HUES6 (cell line): Measurements from ENCODE around the gene SLC26A11.

Experiments
- H3K27ac ChIP-seq: 2 replicates; pipeline ENCODE4 v1.7.0; 2013; ENCODE audit warnings: low read depth, mild to moderate bottlenecking, low read length, inconsistent platforms
- H3K27me3 ChIP-seq: 2 replicates; pipeline ENCODE4 v1.6.1; 2013; ENCODE audit warnings: low read length; ENCODE audit not compliant: control insufficient read depth, insufficient read depth
- H3K36me3 ChIP-seq: 2 replicates; pipeline ENCODE4 v1.6.1; 2013; ENCODE audit warnings: low read length; ENCODE audit not compliant: control insufficient read depth, insufficient read depth
- H3K4me1 ChIP-seq: 2 replicates; pipeline ENCODE4 v1.6.1; 2013; ENCODE audit warnings: low read length; ENCODE audit not compliant: control insufficient read depth, insufficient read depth
- H3K4me3 ChIP-seq: 2 replicates; pipeline ENCODE4 v1.5.1; 2013; ENCODE audit warnings: low read depth, low read length
- H3K9ac ChIP-seq: one replicate; pipeline ENCODE4 v1.6.1; 2013; ENCODE audit warnings: mild to moderate bottlenecking, low read length
- H3K9me3 ChIP-seq: 2 replicates; pipeline ENCODE4 v1.6.1; 2013; ENCODE audit warnings: low read depth, low read length; ENCODE audit not compliant: control insufficient read depth, insufficient read depth

The SLC26A11 gene

GRCh38 chr17:80244871-80245509, 24.8 kb downstream of the SLC26A11 start:
- no peaks in the 10 kb centered on the region for H3K27me3 ChIP-seq
- H3K4me1 ChIP-seq, result no peaks in the 10 kb centered on the region
- H3K27ac ChIP-seq, result no peak overlapping the region
- no peaks in the 10 kb centered on the region for H3K9me3 ChIP-seq
- no peak overlapping the region for H3K4me3 ChIP-seq
- no peak overlapping the region for H3K9ac ChIP-seq
- H3K36me3 ChIP-seq, result peaks cover 60% of the 10 kb centered on the region

DNA sequence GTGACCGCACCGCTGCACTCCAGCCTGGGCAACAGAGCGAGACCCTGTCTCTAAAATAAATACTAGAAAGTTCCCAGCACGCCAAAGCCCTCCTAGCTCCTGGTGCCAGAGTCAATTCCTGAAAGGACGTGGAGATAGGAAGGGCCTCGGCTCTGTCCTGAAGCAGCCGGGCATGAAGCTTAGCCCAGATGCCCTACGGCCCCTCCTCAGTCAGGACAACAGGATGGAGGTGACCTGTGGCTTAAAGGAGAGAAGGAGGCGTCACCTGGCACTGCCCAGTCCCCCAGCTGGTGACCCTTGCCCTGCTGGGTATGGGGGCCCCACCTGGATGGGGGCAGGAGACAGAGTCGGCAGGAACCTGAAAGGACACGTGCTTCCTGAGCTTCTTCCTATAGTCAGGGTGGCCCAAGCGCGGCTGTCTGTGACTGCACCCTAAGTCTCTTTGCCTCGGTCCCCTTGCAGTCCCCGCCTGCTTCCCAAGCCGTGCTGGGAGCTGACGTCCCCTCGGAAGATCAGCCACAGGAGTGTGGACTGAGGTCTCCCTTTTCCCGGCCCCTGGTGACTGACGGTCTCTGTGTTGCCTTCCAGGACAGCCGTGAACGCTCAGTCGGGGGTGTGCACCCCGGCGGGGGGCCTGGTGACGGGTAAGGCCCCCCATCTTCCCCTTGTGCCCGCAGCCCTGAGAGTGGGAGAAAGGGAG, 25.5 kb downstream of the SLC26A11 start:
- Histone ChIP-seq H3K27ac (no peak overlapping the region), H3K4me3 (no peak overlapping the region), H3K4me1 (no peaks in the 10 kb centered on the region), H3K9ac (no peak overlapping the region), H3K27me3 (no peaks in the 10 kb centered on the region), H3K36me3 (peaks cover 60% of the 10 kb centered on the region), H3K9me3 (no peaks in the 10 kb centered on the region)

GRCh38 chr17:80246266-80246681, 26.0 kb downstream of the SLC26A11 start:
- Histone ChIP-seq H3K27ac (no peak overlapping the region), H3K9ac (no peak overlapping the region), H3K4me1 (no peaks in the 10 kb centered on the region), H3K9me3 (no peaks in the 10 kb centered on the region), H3K36me3 (peaks cover 55% of the 10 kb centered on the region), H3K4me3 (no peak overlapping the region), H3K27me3 (no peaks in the 10 kb centered on the region)

DNA sequence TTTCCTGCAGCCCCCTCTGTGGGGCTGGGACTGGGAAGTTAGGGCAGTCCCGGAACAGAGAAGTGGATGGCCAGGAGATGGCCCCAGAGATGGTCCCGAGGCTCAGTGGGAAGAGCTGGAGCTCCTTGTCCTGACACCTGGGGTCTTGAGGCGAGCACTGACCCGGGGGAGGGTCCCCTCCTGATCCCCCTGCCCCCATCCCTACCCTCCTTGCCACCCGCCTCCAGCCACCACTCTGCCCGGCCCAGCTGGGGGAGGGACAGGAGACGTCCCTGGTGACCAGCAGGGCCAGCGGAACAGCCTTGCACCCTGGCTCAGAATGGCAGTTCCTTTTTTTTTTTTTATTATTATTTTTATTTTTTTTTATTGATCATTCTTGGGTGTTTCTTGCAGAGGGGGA, 26.5 kb downstream of the SLC26A11 start:
- H3K4me1 ChIP-seq, result no peaks in the 10 kb centered on the region
- no peak overlapping the region for H3K9ac ChIP-seq
- H3K27ac ChIP-seq, result no peak overlapping the region
- H3K9me3 ChIP-seq, result no peaks in the 10 kb centered on the region
- no peaks in the 10 kb centered on the region for H3K27me3 ChIP-seq
- H3K36me3 ChIP-seq, result peaks cover 51% of the 10 kb centered on the region
- H3K4me3 ChIP-seq, result no peak overlapping the region

GRCh38 chr17:80247561-80247960, 27.3 kb downstream of the SLC26A11 start:
- Histone ChIP-seq H3K4me1 (no peaks in the 10 kb centered on the region), H3K27me3 (no peaks in the 10 kb centered on the region), H3K9ac (no peak overlapping the region), H3K27ac (0 out of 2 replicates have a peak overlapping the region, but pooled peaks have one; percentile 26), H3K36me3 (peaks cover 52% of the 10 kb centered on the region), H3K9me3 (no peaks in the 10 kb centered on the region), H3K4me3 (no peak overlapping the region)

GRCh38 chr17:80248001-80248893, 28.0 kb downstream of the SLC26A11 start:
- no peaks in the 10 kb centered on the region for H3K9me3 ChIP-seq
- no peak overlapping the region for H3K9ac ChIP-seq
- H3K4me1 ChIP-seq, result no peaks in the 10 kb centered on the region
- peaks cover 52% of the 10 kb centered on the region for H3K36me3 ChIP-seq
- 0 out of 2 replicates have a peak overlapping the region, but pooled peaks have one; percentile 26 for H3K27ac ChIP-seq
- H3K4me3 ChIP-seq, result no peak overlapping the region
- H3K27me3 ChIP-seq, result no peaks in the 10 kb centered on the region

DNA sequence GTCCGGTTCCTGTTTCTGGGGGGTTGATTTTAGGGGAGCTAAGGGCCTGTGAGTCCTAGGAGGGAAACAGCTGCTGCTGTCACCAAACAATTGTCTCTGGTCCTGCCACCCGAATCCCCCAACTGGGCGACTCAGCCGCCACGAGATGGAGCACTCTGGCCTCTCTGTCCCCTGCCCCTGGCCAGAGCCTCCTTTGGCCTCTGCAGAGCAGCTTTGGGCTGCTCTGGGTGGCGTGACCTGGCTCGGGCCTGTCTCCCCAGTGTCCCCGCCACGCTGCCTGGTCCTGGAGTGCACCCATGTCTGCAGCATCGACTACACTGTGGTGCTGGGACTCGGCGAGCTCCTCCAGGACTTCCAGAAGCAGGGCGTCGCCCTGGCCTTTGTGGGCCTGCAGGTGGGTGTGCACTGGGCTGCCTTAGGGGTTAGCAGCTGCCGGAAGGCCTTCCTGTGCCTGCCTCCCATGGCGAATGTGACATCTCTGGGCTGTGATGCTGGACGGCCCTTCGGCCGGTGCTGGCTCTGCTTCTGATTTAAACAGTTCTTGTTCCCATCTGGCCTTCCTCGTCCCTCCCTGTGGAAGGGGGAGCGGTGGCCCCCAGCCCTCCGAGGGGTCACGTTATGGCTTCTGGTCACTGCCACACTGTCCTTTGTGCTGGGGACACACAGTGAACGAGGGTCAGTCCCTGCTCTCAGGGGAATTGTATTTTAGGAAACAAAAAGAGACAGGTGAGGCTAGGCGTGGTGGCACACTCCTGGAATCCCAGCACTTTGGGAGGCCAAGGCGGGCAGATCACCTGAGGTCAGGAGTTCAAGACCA, 28.9 kb downstream of the SLC26A11 start:
- Histone ChIP-seq H3K9ac (no peak overlapping the region), H3K36me3 (peaks cover 44% of the 10 kb centered on the region), H3K4me1 (no peaks in the 10 kb centered on the region), H3K27ac (no peak overlapping the region), H3K4me3 (no peak overlapping the region), H3K27me3 (no peaks in the 10 kb centered on the region), H3K9me3 (no peaks in the 10 kb centered on the region)

- peaks cover 3% of the 10 kb centered on the region; the same call in 1 of the 2 replicates for H3K4me1 ChIP-seq
- H3K9me3 ChIP-seq, result no peaks in the 10 kb centered on the region
- H3K27ac ChIP-seq, result no peak overlapping the region
- H3K9ac ChIP-seq, result no peak overlapping the region
- H3K27me3 ChIP-seq, result no peaks in the 10 kb centered on the region
- peaks cover 23% of the 10 kb centered on the region for H3K36me3 ChIP-seq
- H3K4me3 ChIP-seq, result no peak overlapping the region
Observed at GRCh38 chr17:80251966-80252365, 31.7 kb downstream of the SLC26A11 start.

- H3K36me3 ChIP-seq, result peaks cover 17% of the 10 kb centered on the region
- H3K4me1 ChIP-seq, result peaks cover 10% of the 10 kb centered on the region; the same call in 1 of the 2 replicates
- H3K27me3 ChIP-seq, result no peaks in the 10 kb centered on the region
- H3K9ac ChIP-seq, result no peak overlapping the region
- no peaks in the 10 kb centered on the region for H3K9me3 ChIP-seq
- no peak overlapping the region for H3K4me3 ChIP-seq
- H3K27ac ChIP-seq, result no peak overlapping the region
Observed at GRCh38 chr17:80252871-80253270, 32.6 kb downstream of the SLC26A11 start.

DNA sequence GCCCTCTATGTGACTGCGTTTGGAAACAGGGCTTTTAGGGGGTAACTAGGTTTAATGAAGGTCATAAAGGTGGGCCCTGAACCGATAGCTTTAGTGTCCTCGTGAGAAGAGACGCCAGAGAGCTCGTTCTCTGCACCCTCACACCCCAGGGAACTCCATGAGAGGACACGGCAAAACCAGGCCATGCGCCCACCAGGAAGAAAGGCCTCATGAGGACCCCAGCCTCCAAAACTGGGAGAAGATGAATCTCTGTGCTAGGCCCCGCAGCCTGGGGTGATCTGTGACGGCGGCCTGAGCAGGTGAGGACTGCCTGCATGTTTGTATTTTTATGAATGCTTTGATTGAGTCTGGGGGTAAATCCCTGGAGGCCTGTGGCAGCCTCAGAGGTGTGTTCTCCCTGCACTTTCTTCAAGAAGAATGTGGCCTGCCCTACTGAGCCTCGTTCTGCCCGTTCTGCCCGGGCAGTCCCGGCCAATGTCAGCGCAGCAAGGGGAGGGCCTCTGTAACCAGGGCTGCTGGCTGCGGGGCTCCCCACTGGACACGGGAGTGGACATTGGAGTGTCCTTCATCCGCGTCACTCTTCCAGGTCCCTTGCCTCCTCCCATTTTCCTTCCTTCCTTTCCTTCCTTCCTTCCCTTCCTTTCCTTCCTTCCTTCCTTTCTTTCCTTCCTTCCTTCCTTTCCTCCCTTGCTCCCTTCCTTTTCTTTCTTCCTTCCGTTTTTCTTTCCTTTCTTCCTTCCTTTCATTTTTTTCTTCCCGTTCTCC, 33.6 kb downstream of the SLC26A11 start:
- H3K4me3 ChIP-seq, result no peak overlapping the region
- peaks cover 15% of the 10 kb centered on the region; the same call in 1 of the 2 replicates for H3K4me1 ChIP-seq
- H3K27me3 ChIP-seq, result no peaks in the 10 kb centered on the region
- no peaks in the 10 kb centered on the region for H3K9me3 ChIP-seq
- H3K36me3 ChIP-seq, result peaks cover 15% of the 10 kb centered on the region
- no peak overlapping the region for H3K9ac ChIP-seq
- no peak overlapping the region for H3K27ac ChIP-seq
